ENCODE data around the gene BAZ2B.

GRCh38 chr2:159497256-159497655 lies 119.1 kb downstream of the BAZ2B start:
- TF ChIP-seq POLR2A (IDR thresholded peaks at IDR 0.05) (no peak), CTCF (IDR thresholded peaks at IDR 0.05) (no peak)

Measured in lower leg skin (tissue), 3 donors.